ENCODE results near the gene CACNA2D2.

The CACNA2D2 gene

DNA sequence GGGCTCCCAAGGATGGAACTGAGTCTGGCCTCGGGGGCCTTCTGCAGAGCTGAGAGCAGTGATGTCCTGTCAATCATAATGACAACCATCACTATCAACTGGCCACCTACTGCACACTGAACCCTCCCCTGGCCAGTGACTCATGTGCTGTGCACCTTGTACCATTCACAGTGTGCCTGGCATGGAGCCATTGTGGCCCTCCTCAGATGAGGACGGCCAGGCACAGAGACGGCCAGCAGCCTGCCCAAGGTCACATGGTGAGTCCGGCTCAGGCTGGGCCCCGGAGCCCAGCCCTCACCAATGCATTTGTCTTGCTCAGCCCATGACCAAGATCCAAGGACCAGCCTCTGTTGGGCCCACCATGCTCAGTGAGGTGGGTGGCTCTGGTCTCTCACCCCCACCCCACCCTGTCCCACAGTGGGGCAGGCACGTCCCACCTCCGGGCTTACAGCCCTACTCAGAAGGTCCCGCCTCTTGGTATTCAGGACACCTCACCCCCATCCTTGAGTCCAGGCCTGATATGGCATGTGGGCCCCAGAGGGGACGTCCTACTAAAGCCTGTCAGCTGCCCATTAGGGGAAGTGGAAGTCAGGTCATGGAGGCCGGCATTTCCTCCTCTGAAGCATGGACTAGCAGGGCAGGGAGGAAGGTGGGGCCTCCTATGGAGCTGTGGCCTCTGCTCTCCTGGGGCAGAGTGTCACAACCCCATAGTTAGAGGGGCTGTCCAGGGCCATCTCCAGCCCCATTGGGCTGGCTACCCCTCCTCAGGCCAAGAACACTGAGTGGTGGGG is 108.2 kb downstream of the CACNA2D2 start:
- FAIRE-seq = no peak
- no peak for DNase-seq (ENCODE audit: low spot score)

DNA sequence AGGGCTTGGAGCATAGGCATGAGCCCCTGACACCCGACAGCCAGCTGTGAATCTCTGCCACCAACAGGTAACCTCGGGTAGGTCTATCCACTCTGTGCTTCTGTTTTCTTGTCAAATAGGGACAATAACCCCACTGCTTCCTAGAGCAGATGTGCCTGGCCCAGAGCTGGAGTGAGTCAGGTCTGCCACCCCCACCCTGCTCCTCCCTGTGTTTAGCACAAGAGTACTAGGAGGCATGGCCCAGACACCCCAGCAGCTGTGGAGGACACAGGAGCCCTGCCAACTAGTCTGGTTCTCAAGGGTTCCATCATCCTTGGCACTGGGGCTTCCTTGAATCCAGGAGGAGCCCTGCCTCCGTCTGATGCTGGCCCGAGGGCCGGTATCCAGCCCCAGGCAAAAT is 110.4 kb downstream of the CACNA2D2 start:
- DNase-seq (ENCODE audit: low spot score) (no peak), FAIRE-seq (no peak)

DNA sequence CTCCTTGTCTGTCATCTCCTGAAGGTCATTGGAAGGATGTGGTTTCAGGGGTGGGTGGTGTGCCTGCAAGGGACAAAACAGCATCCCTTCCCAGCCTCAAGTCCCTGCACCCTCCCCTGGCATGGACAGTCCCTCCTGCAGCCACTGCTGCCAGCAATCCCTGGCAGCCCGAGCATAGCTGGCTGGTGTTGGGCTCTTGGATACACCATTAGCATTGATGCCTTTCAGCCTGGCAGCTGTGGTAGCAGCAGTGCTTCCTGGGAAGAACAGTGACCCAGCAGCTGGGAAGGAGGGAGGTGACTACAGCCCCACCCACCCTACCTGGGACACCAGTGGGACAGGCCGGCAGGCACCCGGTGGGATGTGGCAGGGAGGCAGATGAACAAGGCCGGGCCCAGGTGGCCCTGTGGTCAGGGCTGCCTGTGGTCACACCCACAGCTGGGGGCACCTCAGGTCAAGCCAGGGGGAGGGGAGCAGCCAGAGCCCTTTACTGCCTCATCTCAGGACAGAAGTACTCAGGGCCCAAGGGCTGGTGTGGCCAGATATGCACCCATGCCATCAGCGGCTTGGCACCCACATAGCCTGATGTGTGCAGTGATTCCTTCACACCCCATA is 111.2 kb downstream of the CACNA2D2 start:
- no peak for FAIRE-seq
- DNase-seq (ENCODE audit: low spot score) = no peak

DNA sequence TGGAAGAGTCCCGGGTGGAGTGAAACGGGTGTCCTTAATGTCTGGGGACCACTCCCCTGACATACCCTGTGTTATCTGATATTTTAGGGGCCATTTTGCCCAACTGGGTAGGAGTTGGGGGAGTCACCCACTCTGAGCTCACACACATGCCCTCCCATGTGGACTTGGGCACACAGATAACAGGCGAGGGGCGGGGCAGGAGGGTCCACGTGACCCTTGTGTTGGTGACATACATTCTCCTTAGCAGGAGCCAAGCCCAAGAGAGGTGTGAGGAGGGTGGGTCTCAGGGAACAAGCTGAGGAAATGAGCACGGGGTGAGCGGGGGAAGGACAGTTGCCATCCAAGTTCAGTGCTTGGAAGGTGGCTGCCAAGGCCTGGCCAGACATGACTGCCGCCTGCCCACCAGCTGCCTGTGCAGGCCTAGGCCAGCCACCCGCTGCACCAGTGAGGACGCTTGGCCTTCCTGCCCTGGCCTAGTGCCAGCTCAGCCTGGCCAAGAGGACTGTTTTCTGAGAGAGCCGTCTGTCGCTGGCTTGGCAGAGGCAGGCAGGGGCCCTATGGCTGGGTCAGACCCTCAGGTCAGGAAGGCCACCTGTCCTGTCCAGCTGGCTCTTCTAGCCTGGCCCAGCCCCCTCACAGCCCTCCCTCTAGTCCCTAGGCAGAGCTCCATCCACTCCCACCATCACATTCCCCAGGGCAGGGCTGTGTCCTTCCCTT is 112.8 kb downstream of the CACNA2D2 start:
- no peak for DNase-seq (ENCODE audit: low spot score)
- FAIRE-seq = no peak

DNA sequence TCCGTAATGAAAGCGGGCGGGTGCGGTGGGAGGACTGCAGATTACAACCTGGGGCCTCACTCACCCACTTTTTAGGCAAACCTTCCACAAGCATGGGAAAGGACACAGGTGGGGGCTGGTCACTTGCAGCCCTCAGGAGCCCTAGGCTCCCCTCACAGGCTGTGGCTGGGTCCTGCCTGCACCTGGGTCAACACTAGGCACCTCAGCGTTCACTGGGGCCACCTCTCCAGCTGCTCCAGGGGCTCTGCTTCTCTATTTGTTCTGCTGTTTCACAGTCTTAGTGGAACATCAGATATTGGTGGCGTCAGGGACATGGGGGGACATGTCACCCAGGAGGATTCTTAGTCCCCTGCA is 114.0 kb downstream of the CACNA2D2 start:
- DNase-seq (ENCODE audit: low spot score) = no peak

DNA sequence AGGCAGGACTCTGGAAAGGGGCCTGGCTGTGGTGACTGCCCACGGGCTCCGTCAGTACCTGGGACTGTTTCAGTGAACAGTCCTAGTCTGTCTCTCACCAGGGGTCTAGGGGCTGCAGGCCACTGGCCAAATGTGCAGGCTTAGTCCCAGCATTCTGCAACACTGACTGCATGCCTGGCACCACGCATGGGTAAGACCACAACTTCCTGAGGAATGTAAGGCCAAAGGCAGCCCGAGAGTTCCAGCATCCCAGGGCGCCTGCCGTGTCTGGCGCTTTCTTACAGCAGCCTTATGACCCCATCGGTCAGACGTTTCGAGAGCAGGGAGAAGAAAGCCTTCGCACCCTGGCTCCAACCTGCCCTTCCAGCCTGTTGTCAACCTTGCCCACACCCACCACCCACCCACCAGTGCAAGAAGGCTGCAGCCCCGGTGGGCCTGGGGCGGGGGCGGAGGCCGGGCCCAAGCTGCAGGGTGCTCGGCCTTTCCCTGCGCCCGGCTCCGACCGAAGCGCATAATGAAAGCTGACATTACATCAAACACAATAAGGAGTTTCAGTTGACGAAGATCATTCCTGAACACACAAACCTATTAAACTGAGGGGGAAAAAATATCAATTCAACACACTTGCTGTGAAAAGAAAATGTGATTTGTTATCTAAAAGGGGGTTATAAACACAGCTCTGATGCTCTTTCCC is 114.6 kb downstream of the CACNA2D2 start:
- no peak for FAIRE-seq

More for the DNA sequence above, 114.0 kb downstream of the CACNA2D2 start:
- FAIRE-seq = no peak

DNA sequence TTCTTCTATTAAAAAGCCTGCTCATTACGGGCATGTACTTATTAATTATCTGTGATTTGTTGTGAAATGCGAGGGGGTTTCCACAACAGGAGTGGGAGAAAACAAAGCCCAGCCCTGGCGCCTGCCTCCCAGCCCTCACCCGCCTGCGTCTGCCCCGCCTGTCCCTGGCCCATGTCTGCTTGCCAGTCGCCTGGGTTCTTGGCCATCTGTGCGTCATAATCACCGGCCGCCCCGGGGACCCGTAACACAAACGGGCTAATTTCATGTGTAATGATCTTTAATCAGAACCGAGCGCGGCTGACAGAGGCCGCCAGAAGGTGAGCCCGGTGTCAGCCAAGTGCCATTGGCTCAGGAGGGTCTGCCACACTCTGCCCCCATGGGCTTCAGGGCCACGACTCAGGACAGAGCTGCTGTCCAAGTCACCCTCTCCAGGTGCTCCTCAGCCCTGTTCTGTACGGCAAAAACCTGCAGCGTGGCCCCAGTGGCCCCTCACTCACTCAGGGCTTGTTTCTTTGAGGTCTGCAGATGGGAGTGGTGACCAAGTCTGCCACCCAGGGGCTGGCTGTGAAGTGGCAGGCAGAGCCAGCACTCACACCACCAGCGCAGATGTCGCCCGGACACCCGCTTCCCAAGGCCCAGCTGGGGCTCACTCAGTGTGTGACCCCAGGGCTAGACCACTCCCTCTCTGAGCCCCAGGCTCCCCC is 115.3 kb downstream of the CACNA2D2 start:
- no peak for DNase-seq (ENCODE audit: low spot score)
- FAIRE-seq = no peak

More for the DNA sequence above, 114.6 kb downstream of the CACNA2D2 start:
- DNase-seq (ENCODE audit: low spot score) = no peak

DNA sequence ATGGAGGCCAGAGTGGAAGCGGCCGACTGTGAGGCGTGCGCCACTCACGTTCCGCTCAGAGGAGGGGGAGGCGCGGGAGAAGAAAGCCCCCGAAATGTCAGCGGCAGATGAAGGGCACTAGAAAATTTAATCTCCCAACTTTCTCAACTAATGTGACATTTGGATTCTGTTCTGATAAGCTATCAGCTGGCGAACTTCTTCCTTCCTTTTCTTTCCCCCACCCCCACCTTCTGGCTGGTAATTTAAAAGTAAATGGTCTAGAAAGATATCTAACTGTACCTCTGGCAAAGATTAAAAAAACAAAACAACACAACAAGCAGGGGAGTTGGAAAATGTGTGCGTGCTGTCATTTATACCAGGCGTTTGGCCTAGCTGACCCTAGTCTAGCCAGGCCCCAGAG is 117.7 kb downstream of the CACNA2D2 start:
- FAIRE-seq (no peak), DNase-seq (ENCODE audit: low spot score) (no peak)

DNA sequence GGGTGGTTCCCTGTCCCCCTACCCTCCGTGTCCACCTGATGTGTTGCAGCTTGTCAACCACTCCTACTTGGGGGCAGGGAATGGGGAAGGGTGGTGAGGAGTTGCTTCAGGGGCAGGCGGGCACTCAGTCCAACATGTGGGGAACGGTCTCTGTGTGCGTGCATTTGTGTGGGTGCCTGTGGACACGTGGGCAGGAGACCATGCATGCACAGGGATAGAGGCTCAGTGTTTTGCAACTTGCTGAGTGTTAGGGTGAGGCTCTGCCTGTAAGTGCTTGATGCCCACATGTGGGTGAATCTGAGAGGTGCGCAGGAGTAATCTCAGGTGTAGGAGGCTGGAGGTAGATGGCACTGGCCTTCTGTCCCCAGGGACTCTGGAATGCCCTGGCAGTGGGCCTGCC is 119.7 kb downstream of the CACNA2D2 start:
- FAIRE-seq (no peak), DNase-seq (ENCODE audit: low spot score) (no peak)

DNA sequence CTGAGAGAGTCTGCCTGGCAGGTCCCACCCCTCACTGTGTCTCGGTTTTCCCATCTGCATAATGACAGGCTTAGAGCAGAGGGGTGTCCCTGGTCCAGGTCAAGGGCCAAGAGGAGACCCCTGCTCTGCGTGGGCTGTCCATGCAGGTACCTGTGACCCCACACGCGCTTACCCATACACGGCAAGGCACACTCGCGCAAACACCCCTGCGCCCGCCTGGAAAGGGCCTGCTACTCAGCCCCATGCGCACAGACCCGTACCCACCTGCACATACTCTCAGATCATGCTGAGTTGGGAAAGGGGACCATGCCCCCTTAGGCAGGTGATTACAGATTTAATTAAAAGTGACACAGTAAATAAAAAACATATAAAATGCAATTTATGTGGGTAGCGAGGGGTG is 120.7 kb downstream of the CACNA2D2 start:
- FAIRE-seq = no peak
- DNase-seq (ENCODE audit: low spot score) = no peak

DNA sequence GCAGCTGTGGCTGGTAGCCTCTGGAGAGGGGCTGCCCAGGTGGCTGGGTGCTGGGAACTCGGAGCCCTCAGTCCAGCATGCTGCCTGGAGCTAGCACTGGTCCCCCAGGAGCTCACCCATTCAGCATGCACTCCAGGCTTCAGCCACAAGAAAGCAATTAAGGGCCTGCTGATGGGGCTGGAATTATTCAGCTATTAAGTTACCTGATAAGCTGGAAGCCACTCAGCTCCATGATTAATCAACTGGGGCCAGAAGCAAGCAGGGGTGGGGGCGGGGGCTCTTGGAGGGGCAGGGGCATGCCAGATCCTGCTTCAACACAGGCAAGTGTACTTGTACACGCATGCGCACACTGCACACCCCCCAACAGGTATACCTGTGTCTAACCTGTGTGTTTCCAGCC is 122.1 kb downstream of the CACNA2D2 start:
- DNase-seq (ENCODE audit: low spot score) (no peak), FAIRE-seq (no peak)

DNA sequence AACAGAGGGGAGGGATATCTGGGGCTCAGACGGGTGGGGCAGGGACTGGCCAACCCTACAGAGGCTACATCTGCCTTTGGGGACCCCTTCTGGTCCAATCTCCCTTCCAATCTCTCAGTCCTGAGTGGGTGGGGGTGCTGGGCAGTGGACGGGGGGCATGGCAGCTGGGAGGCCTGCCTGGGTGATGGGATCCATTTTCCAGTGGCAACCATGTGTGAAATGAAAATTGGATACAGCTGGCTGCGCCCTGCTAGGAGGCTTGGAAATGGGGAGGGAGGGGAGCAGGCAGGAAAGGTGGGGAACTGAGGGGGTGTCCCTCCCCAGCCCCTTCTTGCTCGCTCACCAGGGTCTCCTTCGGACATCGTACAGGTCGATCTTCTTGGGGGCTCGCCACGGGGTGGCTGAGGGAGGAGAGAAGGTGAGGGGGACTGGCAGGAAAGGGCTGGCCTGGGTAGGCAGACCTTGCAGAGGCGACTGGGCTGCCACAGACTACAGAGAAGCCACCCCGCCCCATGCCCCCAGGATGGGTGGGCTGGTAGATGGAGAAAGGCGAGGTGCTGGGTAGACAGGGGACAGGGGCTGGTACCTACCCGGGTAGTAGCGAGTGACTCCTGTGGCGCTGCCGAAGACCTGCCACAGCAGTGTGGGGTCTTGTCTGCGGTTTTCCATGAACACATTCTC is 122.9 kb downstream of the CACNA2D2 start:
- FAIRE-seq = no peak
- no peak for DNase-seq (ENCODE audit: low spot score)

DNA sequence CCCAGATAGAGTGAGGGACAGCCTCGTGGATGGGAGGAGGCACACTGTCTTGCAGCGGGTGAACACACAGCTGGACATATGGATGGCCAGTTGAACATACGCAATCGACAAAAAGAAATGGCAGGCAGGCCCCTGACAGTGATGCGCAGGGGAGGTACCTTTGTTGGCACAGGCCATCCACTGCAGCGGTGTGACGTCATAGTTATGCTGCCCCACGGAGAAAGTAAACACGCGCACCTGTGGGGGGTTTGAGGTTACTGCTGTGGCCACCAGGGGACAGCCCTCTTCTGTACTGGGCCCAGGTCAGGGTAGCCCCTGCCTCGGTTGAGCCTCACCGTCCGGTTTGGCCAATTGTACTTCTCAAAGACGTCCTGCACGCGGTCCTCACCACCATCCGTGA is 124.7 kb downstream of the CACNA2D2 start:
- DNase-seq (ENCODE audit: low spot score) = no peak
- FAIRE-seq = no peak

DNA sequence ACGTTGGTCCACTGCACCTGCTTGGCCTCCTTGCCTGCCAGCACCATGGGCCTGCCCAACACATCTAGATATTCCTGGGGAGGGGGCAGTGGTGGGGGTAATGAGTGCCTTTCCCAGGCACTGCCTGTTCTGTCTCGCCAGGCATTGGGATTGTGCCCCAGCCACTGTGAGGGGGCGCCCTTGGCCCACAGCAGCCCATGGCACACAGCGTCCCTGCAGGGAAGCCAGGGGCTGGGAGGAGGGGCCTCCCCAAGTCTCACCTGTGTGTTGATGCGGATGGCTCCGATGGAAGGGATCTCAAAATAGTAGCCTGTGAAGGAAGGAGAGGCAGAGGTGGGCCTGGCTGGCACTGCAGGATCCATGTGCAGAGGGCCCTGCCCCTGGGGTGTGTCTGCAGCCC is 125.4 kb downstream of the CACNA2D2 start:
- FAIRE-seq (no peak), DNase-seq (ENCODE audit: low spot score) (no peak)

DNA sequence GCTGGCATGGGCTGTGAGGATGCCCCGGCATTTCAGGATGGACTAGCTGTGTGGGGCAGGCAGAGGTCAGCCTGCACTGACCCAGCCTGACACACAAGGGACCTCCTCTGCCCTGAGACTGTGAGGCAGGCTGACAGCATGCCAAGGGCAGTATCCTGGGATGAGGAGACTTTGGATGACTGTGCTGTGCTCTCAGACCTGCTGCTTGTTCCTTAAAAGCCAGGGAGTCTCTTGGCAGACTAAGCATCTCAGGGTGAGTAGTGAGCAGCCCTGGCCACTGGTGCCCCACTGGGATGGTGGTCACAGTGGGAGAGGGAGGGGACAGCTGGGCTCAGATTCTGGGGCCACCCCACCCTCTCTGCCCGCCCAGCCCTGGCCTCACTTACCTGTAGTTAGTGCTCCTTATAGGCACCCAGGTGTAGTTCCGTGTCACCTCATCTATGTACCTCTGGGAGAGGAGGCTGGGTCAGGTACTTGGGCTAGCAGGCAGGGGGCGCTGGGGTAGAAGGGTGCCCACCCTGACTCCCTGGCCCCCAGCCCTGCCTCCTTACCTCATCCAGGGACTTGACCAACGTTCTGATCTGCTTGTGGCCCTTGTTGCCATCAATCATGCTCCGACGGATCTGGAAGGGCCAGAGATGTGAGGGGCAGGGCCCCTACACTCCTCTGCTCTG is 128.0 kb downstream of the CACNA2D2 start:
- DNase-seq (ENCODE audit: low spot score) = no peak
- FAIRE-seq = no peak

DNA sequence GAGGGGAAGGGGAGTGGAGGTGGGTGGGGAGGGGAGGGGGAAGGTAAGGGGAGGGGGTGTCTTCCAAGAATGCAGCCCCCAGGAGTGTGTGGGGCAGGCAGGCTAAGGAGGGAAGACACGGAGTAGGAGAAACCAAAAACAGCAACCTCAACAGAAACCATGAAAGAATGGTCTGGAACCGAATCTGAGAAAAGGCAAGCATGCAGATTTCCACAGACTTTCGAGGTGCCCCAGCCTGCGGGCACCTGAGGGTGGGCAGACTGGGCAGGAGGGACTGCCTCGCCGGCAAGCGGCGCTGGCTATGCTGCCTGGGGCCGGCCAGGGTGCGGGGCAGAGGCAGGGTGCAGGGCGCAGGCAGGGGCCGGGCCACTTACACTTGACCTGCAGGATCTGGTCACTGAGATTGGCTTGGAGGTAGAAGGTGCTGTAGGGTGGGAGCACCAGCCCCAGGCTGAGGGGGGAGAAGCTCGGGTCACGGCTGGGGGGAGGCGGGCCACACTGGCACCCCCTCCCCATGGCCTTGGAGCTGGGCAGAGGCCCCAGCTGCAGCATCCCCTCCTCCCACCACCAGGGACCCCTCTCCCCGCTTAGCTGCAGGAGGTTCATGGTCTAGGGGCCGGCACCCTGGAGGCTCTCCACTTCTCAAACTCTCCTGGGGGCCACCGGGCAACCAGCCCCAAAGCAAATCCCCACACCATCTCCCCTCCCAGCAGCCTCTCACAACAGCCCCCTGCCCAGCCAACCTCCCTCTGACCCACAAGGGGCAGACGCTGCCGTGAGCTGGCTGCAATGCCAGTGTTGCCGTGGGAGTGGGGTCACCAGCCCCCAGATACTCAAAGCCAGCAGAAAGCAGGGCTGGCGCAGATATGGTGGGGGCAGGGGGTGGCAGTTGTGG is 128.8 kb downstream of the CACNA2D2 start:
- FAIRE-seq = no peak

DNA sequence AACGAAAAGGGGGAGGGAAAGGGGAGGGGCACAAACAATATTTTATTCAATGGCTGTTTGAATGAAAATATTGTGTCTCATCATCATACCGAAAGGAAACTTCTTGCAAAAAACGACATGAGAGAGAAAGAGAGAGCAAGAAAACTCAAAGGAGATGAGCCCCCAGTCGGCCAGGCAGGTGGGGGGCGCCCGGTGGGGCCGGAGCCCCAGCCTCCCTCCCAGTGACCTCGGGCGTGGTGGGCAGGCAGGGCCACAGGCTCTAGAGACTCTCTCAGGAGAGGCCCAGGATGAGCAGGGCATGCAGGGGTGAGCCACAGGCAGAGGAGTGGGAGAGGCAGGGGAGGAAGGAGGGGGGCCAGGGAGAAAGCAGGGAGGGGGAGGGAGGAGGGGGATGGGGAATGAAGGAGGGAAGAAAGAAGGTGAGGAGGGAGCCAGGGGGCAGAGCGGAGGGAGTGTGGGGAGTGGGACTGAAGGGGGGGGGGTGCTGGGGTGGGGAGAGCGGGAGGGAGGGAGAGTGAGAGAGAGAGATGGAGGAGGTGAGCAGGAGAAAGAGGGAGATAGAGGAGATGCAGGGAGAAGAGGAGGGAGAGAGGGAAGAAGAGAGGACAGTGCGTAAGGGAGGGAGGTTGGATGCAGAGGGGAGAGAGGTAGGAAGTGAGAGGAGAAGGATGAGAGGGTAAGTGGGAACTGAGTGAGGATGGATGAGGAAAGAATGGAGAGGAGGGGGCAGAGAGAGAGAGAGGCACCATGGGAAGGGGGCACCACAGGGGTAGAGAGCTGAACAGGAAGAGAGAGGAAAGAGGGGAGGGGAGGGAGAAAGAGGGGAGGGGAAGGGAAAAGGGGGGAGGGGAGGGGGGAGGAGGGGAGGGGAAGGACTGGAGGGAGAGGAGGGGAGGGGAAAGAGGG is 130.0 kb downstream of the CACNA2D2 start:
- no peak for FAIRE-seq
- DNase-seq (ENCODE audit: low spot score) = no peak

More for the DNA sequence above, 128.8 kb downstream of the CACNA2D2 start:
- DNase-seq (ENCODE audit: low spot score) = no peak

DNA sequence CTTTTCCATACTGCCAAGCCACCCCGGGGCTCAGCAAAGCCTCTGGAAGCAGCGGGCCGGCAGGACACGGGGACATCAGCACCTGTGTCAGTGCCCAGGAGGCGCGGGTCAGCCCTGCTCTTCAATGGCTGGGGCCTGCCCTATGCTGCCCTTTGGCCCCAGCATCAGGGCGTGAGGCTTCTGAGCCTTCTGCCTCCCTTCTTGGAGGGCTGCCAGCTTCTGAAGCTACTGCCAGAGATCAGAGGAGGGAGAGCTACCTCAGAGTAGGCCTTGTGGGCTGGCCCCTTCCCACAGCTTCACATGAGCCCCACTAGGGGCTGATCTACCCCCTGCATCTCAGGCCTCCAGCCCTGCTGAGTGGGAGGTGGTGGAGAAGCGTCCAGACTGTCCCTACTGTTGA is 131.1 kb downstream of the CACNA2D2 start:
- FAIRE-seq (no peak), DNase-seq (ENCODE audit: low spot score) (no peak)

Data from RCC 7860 (cell line).